ENCODE results near the gene NAA20.
"Not testable (repeated sequence)": the region's sequence is repeated elsewhere in the genome, so short reads cannot be mapped to it uniquely, and the experiment has no call there.

Gene NAA20

GRCh38 chr20:19992996-19993908, 23.9 kb upstream of the NAA20 start:
- peak; percentile 21 for DNase-seq

GRCh38 chr20:19993958-19994669, 23.0 kb upstream of the NAA20 start:
- DNase-seq, result no peak

GRCh38 chr20:19995220-19995863, 21.8 kb upstream of the NAA20 start:
- peak; percentile 59 for DNase-seq

- no peak for DNase-seq
These were observed 20.9 kb upstream of the NAA20 start for GRCh38 chr20:19996222-19996621.

GRCh38 chr20:19996917-19997316, 20.2 kb upstream of the NAA20 start:
- no peak for DNase-seq

GRCh38 chr20:19998990-19999705, 18.0 kb upstream of the NAA20 start:
- no peak for DNase-seq

GRCh38 chr20:20000211-20000968, 16.8 kb upstream of the NAA20 start:
- no peak for DNase-seq

GRCh38 chr20:20002101-20002998, 14.8 kb upstream of the NAA20 start:
- DNase-seq, result no peak

GRCh38 chr20:20003031-20003954, 13.9 kb upstream of the NAA20 start:
- DNase-seq, result no peak

GRCh38 chr20:20003955-20004322, 13.2 kb upstream of the NAA20 start:
- not testable (repeated sequence) for DNase-seq

GRCh38 chr20:20005342-20005741, 11.8 kb upstream of the NAA20 start:
- no peak for DNase-seq

- DNase-seq, result peak; percentile 33
These were observed 7.3 kb upstream of the NAA20 start for GRCh38 chr20:20009784-20010253.

GRCh38 chr20:20010639-20011500, 6.3 kb upstream of the NAA20 start:
- DNase-seq, result peak; percentile 21

- DNase-seq, result no peak
These were observed 4.6 kb upstream of the NAA20 start for GRCh38 chr20:20012541-20012940.

GRCh38 chr20:20014659-20015058, 2.5 kb upstream of the NAA20 start:
- no peak for DNase-seq

- DNase-seq, result no peak
These were observed 653 bp downstream of the NAA20 start for GRCh38 chr20:20017844-20018185.

- DNase-seq, result no peak
These were observed 1.2 kb downstream of the NAA20 start for GRCh38 chr20:20018366-20018765.

GRCh38 chr20:20019123-20019522, 2.0 kb downstream of the NAA20 start:
- DNase-seq, result no peak

GRCh38 chr20:20020908-20021307, 3.7 kb downstream of the NAA20 start:
- no peak for DNase-seq
